Hepatic stellate cell (primary cell): ENCODE data around the gene ZNF18.
A peak's percentile ranks its signal among the peaks of the same experiment; 100 is the strongest.
"Not testable (repeated sequence)": the region's sequence is repeated elsewhere in the genome, so short reads cannot be mapped to it uniquely, and the experiment has no call there.

Source experiments
- DNase-seq: peaks from one replicate; pipeline ENCODE4 v3.0.0; 2011; ENCODE audit warnings: low spot score

The ZNF18 gene

GRCh38 chr17:11986179-11986941, 10.9 kb downstream of the ZNF18 start:
- DNase-seq = no peak

- DNase-seq = no peak
Measured at GRCh38 chr17:11981862-11982261, 15.4 kb downstream of the ZNF18 start.

GRCh38 chr17:11980813-11981212, 16.5 kb downstream of the ZNF18 start:
- no peak for DNase-seq

- DNase-seq = no peak
Measured at GRCh38 chr17:11979795-11980194, 17.5 kb downstream of the ZNF18 start.

GRCh38 chr17:11972741-11973140, 24.5 kb downstream of the ZNF18 start:
- DNase-seq = not testable (repeated sequence)

GRCh38 chr17:11969565-11969964, 27.7 kb downstream of the ZNF18 start:
- no peak for DNase-seq

- no peak for DNase-seq
Measured at GRCh38 chr17:11954936-11955335, 42.3 kb downstream of the ZNF18 start.

GRCh38 chr17:11953924-11954323, 43.4 kb downstream of the ZNF18 start:
- DNase-seq = no peak

- DNase-seq = no peak
Measured at GRCh38 chr17:11952610-11953009, 44.7 kb downstream of the ZNF18 start.

- no peak for DNase-seq
Measured at GRCh38 chr17:11950771-11951519, 46.3 kb downstream of the ZNF18 start.

GRCh38 chr17:11949571-11949970, 47.7 kb downstream of the ZNF18 start:
- DNase-seq = not testable (repeated sequence)

GRCh38 chr17:11948789-11949188, 48.5 kb downstream of the ZNF18 start:
- DNase-seq = peak; percentile 51

- no peak for DNase-seq
Measured at GRCh38 chr17:11944587-11944986, 52.7 kb downstream of the ZNF18 start.

- DNase-seq = no peak
Measured at GRCh38 chr17:11943759-11944347, 53.4 kb downstream of the ZNF18 start.

- not testable (repeated sequence) for DNase-seq
Measured at GRCh38 chr17:11943086-11943485, 54.2 kb downstream of the ZNF18 start.

GRCh38 chr17:11940904-11941303, 56.4 kb downstream of the ZNF18 start:
- no peak for DNase-seq

- DNase-seq = peak; percentile 23
Measured at GRCh38 chr17:11935734-11936406, 61.4 kb downstream of the ZNF18 start.

GRCh38 chr17:11932337-11932898, 64.9 kb downstream of the ZNF18 start:
- no peak for DNase-seq

- no peak for DNase-seq
Measured at GRCh38 chr17:11928436-11928835, 68.8 kb downstream of the ZNF18 start.
